HG02981 (cell line): ENCODE measurements around the gene CFAP92.

Experiments
- ATAC-seq: cut with Tn5 transposase; IDR thresholded peaks from one replicate; pipeline ENCODE4 v1.9.1; 2021; ENCODE audit warnings: mild to moderate bottlenecking, moderate library complexity; ENCODE audit not compliant: unreplicated experiment

CFAP92 gene

DNA sequence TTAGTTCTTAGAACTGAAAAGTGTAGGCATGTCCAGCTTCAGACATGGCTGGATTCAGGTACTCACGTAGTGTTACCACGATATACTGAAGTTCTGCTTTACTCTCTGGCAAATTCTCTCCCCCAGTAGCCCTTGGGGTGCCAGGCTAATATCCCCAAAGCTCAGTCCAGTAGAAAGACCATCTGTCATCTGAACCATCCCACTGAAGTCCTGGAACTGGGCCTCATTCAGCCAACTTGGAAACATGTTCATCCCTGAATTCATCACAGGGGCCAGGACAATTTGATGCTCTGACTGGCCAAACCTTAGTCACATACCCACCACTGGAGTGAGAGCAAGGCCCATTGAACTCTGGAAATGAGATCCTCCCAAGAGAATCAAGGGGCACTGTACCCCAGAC lies 15.4 kb upstream of the CFAP92 start:
- ATAC-seq = no peak

DNA sequence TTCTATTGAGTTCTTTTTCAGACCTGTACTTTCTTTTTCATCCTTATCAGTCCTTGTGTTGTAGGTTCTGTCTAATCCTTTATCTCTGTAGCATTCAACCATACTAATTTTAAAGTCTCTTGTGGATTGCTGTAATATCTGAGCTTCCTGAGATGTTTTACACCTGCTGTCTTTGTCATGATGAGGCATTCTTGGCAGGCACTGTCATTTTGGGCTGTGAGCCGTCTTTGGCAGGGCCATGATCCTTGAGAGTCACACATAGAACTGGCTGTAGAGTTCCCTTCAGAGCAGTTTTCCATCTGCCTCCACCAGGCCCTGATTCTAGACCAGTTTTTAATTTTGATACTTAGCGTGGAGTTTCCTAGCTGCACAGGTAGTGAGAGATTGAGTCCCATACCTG lies 13.9 kb upstream of the CFAP92 start:
- ATAC-seq = no peak

DNA sequence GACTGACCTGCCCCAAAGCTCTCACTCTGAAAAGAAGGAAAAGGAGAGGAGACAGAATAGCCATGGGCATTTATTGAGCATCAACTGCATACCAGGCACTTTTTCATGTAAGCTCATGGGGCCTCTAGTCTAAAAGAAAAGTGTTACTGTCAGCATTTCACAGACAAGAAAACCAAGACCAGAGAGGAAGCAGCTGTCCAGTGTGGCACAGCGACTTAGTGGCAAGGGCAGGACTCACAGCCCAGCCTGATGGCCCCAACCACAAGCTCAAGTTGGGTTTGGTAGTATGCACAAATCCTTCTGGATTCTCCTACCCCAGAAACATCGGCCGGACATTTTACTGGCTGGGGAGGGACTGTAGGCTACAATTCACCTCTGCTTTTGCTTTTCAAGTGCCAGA lies 13.0 kb upstream of the CFAP92 start:
- ATAC-seq = no peak

DNA sequence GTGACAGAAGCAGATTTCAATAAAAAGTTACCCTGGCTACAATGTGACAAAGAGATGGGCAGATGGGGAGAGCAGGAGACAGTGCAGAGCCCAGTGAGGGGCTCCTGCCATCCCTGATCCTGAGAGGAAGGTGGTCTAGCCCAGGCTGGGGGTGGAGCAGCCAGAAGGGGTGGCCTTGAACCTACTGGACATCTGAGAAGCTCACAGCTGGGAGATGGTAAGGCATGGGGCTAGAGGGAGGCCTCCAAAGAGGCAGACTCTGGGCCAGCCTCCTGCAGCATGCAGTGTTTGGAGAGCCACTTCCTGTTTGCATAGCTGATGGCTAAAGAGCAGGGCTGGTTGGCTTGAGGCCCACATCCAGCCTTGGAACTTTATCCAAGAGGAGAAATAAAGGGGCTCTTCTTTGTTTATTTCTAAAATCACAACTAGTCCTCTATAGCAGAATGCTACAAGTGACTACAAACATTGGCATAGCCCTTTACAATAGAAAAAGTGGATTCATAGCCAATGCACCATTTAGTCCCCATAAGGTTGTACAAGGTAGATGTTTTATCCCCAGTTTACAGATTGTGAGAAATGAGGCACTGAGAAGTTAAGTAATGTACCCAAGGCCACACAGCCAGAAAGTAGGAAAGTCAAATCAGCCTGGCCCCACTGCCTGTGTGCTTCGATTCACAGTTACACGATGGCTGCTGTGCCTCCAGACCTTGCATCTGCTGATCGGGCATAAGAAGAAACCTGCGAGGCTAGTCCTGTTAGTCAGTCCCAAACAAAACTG lies 11.8 kb upstream of the CFAP92 start:
- ATAC-seq = no peak

DNA sequence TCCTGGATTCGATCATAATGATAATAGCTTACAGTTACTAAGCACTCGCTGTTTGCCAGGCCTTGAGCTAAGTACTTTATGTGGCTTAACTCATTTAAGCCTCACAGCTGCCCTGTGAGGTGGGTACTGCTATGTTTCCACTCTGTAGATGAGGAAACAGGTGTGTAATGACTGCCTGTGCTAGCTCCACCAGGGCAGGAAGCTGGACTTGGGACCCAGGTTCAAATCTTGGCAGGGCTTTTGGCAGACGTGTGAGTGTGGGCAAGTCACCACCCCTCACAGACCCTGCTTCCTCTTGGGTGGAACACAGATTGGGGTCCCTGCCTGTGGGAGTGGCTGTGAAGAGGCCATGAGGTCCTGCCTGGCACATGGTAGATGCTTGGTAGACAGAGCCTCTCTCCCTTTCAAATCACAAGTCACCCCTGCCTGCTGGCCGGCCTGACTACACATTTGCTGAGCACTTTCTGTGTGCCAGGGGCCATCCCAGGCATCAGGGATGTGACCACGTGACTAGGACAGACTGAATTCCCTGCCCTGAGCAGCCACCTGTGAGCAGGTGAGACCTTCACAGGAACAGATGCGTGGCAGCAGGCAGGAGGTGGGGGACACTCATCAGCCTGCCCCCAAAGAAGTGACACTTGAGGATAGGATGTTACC lies 10.9 kb upstream of the CFAP92 start:
- no peak for ATAC-seq

DNA sequence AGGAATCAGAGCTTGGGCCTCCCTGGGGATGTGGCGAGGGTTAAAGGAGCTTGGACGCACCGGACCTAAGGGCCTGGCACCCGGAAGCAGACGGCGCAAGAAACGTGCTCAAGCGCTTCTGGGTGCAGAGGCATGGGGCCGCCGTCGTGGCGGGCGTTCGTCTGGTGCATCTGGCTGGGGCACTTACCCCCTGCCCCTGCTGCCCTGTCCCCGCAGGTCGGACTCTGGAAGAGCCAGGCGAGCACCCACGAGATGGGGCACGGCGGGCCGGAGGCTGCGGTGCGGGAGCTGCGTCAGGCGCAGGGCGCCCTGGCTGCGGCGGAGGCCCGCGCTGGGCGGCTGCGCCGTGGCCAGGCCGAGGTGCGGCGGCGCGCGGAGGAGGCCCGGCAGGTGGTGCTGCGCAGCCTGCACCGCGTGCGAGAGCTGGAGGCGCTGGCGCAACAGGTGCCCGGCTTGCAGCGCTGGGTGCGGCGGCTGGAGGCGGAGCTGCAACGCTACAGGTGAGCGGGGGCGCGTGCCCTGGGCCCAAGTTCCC lies 9.8 kb upstream of the CFAP92 start:
- no peak for ATAC-seq

DNA sequence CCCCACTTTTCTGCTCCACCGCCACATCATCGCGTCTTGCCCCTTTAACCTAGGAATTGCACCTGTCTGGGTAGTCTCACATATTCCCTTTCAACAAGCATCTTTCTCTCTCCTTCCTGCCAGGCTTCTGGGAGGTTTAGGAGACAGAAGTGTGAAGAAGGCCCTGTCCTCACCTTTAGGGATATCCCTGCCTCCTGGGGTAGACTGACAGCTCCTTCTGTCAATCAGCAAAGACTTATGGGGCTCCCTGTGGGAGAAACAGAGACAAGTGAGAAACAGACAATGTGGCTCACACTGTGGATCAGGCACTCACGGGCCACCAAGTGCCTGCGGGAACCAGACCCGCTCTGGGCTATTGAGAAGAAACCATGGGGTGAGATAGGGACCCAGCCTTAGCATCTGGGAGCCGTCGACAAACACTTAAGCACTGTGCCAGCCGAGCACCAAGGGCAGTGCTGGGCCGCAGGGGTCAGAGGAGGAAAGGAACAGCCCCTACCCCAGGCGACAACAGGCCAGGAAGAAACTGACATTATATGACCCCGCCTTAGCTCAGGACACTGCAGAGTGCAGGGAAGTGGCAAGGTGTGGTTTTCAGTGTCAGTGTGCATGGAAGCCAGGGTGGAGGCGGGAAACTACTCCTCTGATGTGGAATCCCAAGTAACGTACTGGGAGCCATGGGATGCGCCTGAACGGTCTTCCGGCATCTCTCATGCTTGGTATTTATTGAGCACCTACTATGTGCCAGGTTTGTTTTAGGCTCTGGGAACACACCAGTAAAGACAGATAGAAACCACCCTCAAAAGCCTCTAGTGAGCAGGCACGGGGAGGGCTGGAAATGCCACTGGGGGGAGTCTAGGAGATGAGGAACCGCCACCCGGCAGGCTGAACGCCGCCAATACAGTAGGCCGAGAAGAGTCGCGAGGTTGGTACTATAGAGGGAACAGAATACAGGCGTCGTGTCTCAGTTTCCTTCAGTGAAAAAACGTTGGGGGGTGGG lies 9.0 kb upstream of the CFAP92 start:
- no peak for ATAC-seq

DNA sequence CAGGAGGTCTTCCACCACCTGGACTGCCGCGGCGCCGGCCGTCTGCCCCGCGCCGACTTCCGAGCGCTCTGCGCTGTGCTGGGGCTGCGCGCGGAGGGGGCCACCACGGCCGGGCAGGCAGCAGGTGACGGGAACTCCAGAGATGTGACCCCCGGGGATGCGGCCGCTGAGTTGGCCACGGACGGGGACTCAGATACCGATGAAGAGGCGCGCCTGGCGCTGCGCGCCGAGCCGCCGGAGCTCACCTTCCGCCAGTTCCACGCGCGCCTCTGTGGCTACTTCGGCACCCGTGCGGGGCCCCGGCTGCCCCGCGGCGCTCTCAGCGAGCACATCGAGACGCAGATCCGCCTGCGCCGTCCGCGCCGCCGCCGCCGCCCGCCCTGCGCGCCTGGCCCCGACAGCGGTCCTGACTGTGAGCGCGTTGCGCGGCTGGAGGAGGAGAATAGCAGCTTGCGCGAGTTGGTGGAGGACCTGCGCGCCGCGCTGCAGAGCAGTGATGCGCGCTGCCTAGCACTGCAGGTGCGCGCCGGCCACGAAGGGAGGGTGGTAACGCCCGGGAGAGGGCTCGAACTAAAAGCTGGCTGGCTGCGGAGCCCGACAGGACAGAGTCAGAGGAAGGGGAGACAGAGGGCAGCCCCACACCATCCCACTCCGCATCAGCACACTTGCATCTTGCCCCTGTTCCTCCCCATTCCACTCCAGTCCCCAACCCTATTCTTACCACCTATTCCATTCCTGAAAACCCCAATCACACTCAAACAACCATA lies 8.1 kb upstream of the CFAP92 start:
- ATAC-seq = no peak

DNA sequence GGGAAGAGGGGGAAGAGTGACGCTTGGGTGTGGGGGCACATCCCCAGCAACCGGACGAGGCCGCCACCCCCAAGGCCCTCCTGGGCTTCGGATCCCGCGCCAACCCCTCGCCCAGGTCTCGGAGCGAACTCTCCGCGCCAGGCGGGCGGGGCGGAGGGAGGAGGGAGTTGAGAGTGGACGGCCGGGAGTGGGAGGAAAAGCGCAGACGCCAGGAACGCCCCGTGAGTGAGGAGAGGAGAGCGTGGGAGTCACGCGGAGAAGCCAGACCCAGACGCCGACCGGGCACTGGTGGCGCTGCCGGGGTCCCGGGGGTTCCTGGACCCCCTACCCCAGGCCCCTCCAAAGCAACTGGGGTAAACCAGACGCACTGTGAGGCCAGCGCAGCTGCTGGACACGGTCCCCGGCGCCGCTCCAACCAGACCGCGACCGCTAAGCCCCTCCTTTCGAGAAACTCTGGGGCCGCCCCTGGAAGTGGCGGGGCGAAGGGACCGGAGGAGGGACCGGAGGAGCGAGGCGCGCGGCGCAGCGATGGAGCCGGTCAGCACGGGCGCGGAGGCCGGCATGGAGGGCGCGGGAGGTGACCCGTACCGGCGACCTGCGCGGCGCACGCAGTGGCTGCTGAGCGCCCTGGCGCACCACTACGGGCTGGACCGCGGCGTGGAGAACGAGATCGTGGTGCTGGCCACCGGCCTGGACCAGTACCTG lies 7.4 kb upstream of the CFAP92 start, which contains the start of gene EFCC1:
TSS of gene EFCC1 (plus strand) at position 204 of the 705 bp plus-strand sequence. CDS start at position 529, 325 bp downstream.
- no peak for ATAC-seq

DNA sequence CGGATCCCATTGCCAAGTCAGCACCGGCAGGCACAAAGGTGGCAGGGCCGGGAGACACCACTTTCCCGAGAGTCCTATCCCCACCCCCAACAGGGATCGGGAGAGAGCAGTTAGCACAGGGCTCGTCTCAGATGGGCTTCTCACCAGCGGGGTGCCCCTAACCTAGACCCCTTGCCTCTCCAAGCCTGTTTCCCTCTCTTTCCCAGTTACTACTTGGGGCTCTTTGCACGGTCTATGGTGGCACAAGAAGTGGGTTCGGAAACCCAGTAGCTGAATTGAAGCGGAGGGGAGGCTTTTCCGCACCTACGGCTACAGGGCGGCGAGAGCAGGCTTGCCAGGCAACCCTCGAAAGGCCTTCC lies 6.8 kb upstream of the CFAP92 start:
- no peak for ATAC-seq

DNA sequence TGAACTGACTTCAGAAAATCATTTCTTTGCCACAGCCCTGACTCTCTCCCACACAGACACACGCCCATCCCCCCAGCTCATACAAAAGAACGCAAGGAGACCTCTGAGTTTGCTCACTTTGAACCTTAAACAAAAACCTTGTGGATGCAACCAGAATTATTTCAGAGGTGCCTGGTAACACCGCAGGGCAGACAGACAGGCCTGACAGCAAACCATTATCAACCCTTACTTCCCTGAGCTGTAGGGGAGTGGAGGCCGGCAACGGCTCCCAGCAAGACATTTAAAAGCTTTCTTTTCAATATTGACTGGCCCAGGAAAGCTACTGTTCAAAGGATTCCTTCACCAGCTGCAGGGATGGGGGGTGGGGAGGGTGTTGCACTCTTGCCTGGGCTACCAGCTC lies 5.2 kb upstream of the CFAP92 start:
- no peak for ATAC-seq

DNA sequence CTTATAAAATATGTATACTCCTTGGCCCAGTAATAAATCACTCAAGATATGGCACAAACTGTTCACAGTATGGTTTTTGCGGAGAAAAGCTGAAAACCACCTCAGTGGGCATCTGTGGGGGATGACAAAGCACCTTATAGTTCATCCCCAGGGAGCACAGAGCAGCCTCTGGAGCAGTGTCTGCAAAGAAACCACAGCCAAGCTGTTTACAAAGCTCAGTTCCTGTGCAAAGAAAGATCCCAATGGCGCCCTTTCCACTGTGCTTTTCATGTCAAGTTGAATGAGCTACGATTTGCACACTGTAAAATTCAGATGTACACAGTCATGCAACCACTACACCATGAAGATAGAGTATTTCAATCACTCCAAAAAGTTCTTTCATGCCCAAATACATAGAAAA lies 4.7 kb upstream of the CFAP92 start:
- ATAC-seq = no peak

DNA sequence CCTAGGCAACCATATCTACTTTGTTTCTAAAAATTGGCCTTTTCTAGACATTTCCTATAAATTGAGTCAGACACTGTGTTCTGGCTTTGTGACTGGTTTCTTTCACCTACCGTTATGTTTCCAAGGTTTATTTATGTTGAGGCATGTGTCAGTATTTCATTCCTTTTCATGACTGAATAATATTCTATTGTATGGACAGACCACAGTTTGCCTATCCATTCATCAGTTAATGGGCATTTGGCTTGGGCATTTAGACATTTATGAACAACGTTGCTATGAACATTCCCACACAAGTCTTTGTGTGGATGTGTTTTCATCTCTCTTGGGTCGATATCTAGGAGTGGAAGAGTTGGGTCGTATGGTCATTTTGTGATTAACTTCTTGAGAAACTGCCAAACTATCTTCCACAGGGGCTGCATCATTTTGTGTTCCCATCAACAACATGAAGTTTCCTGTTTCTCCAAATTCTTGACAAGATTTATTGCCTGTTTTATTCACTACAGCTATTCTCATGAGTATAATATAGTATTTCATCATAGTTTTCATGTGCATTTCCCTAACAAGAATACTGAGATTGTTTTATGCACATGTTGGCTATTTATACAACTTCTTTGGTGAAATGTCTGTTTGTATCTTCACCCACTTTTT lies 3.7 kb upstream of the CFAP92 start:
- no peak for ATAC-seq

DNA sequence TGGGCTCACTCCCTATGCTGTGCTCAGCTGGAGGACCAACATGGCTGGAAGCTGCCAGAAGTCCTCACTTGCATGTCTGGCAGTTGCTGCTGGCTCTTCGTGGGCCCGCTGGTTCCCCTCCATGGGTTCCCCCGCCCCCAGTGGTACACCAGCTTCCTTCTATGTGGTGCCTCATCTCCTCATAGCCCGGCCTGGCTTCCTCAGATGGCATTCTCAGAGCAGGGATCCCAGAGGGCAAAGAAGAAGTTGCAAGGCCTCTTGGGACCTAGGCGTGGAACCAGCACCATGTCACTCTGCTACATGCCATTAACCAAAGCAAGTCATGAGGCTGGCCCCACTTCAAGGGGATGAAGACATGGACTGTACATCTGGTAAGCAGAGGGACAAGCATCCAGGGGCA lies 2.9 kb upstream of the CFAP92 start:
- no peak for ATAC-seq

DNA sequence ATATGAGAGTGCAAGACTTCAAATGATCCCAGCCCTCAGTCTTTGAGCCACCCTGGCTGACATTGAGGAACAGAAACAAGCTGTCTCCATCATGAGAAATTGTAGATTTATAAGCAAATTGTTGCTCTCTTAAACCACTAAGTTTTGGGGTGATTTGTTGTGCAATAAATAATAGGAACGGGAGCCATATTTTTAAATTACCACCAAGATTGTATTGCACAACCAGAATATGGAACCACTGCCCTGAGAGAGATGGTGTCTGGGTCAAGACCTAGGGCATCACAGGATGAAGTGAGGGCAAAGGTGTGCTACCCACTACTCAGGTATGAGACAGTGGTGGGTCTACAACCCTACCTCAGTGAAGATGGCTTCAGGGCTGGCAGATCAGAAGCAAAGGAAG lies 2.3 kb upstream of the CFAP92 start:
- no peak for ATAC-seq

DNA sequence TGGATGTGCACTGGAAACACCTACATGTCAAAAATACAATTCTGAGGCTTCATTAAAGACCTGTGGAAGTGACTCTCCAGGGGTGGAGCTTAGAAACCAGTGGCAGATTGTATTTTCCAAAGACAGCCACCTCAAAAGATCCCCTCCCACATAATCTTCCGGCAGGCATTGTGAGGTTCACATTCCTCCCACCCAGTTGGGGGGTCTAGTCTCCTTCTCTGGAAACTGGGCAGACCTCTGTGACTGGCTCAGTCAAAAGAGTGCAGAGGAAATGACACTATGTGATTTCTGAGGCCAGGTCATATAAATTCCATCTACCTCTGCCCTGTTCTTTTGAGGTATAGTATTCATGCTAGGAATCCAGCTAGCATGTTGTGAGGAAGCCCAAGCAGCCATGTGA lies 1.9 kb upstream of the CFAP92 start:
- ATAC-seq = no peak

DNA sequence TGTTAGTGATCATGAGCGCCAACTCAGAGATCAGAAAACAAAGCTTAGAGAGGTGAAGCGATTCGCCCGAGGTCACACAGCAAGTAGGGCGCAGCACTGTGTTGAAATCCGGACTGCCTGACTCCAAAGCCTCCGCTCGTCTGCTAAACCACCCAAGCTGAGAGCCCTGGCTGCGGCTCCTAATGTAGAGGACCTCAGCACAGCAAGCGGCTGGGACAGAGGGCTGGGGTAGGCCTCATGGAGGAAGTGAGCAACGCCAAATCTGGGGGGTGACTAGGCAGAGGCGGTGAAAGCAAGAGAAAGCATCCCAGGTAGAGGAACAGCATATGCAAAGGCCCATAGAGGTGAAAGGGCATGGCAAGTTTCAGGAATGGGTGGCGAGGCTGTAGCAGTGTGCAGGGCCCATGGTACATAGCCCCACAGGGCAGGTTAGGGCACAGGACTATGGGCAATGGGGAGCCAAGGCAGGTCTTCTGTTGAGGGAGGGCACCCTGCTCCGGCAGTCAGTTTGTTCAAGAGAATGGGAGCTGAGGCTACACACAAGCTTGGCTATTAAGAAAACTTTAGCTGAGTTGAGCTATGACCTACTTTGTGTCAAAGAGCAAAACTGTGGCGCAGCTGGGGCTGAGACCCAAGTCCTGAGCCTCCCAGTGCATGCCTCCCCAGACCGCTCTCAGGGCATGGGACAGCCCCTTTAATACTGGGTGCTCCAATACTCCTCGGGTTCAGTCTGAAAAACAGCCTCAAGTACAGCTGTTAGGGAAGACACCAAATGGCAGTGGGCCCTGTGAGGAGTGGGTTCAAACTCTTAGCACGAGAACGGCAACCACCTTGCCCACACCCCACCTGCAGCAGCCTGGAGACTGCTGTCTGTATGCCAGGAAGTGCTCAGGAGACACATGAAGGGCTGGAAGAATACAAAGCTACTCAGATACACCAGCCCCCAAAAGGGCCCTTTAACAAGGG lies 988 bp upstream of the CFAP92 start:
- ATAC-seq = no peak

DNA sequence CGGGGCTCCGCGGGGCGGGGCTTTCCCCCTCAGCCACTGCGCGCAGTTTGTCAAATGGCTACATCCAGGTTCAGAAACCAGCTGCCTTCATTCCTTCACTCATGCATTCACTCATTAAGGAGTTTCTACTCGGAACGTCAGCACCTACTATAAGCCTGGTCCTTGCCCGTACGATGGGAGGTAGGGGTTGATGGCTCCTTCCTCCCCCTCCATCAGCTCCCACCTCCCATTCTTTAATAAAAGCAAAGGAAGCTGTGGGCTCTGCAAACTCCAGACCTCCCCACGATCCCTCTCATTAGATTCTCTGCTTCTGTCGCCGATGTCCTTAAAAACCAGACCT lies 267 bp upstream of the CFAP92 start:
- ATAC-seq = no peak
